GM19455 (cell line): ENCODE results near the gene NF1.
"Not testable (repeated sequence)": the region's sequence is repeated elsewhere in the genome, so short reads cannot be mapped to it uniquely, and the experiment has no call there.

Experiments
- ATAC-seq: cut with Tn5 transposase; IDR thresholded peaks from one replicate; pipeline ENCODE4 v1.9.1; 2021; ENCODE audit not compliant: unreplicated experiment

The NF1 gene

DNA sequence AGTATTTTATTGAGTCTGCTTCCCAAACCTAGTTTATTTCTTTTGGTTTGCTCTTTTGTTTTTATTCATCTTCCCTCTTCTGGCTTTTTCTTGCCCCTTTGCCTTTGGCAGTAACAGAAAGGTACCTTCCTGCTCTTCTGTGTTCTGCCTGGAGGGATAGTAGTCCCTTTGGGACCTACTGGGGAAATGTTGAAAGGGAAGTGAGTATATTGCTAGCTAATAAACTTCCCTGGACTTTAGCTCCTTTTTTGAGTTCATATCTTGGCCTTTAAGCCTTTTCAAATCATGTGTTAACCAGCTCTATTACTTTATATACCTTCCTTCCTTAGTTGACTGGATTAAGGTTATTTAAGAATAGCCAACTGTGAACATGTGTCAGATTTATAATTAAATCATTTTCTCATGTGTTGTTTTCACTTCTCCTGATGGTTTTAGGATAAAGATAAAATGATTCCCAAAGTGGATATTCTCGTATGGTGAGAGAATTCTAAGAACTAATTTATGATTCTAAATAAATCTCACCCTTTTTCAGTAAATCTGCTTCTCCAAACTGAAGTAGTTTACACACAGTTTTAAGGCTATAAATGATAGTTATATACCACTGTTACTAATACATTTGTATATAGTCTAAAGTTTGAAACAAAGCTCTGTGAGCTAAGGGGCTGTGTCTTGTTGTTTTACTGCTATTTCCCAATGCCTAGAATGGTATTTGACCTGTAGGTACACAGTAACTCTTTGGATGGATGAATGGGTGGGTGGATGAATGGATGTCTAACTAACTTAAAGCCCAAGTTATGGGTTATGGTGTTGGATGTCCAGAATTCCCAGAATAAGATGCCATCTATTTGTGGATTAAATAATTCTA lies 156.6 kb downstream of the NF1 start:
- no peak for ATAC-seq

DNA sequence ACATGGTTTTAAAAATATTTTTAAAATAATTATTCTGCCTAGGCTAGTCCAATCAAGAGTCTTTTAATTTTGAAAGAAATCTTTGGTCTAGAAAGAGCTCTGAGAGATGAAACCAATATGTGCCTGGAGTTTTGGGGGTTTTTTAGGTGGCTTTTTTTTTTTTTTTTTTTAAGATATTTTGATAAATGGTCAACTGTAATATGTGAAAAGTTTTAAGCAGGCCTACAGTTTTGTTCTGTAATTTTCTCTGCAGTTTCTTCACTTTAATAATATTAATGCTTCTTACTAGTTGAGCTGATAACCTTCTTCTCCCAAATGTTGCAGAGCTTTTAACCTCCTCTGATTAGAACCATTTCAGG lies 157.2 kb downstream of the NF1 start:
- no peak for ATAC-seq

DNA sequence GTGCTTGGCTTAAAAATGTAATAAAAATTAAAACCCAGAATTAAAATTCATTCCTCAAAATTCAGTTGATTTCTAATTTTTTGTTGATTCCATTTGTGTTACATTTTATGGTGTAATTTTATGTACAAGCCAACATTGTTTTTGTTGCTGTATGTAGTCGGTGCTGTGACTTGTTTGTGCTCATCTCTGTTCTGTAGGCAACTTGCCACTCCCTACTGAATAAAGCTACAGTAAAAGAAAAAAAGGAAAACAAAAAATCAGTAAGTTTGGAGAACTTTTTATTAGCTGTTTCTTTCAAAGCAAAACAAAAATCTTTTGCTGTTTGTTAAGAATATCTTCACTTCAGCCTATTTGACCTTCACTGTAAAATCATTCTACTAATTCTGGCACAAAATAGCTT lies 158.0 kb downstream of the NF1 start:
- no peak for ATAC-seq

DNA sequence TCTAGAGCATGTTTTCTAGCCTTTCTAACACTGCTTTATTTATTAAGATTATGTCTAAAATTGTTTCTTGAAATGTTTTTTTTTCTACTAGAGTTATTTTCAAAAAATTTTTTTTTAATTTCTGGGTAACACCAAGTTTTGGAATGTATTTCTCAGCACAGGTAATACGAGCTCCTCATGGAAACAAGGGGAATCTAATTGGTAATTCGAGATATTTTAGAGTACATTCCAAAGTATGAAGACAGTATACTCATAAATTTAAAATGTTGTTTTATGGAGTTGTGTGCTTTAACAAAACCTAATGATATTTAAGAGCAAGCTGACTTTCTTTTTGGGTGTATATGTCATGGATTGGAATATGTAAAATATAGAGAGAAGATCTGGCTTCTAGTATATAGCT lies 159.9 kb downstream of the NF1 start:
- no peak for ATAC-seq

DNA sequence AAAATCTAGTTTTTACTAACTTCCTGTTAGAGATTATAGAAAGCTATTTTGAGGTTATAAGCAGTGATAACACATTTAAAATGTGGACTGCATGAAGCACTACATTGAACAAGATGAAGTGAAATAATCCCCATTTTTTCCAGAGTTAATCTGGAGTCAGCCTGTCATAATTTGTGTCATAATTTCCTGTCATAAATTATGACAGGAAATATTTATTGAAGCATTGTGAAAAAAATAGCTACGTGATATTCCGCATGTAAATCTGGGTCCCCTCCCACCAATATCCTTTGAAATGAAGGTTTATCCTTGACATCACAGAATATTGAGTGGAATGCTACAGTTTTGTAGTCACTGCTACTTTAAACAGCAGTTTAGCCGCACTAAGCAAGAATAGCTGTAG lies 162.2 kb downstream of the NF1 start:
- no peak for ATAC-seq

DNA sequence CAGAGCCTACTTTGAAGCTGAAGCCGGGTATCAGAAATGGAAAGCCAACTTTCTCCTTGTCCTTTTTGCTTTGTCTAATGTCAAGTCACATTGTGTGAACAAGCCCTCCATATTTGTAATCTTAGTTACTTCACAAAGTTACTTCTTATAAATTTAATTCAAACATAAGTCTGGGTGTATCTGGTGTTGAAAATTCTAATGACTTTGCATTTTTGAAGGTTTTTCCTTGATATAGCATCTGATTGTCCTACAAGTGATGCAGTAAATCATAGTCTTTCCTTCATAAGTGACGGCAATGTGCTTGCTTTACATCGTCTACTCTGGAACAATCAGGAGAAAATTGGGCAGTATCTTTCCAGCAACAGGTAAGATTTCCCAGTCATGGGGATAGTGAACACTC lies 165.4 kb downstream of the NF1 start:
- no peak for ATAC-seq

DNA sequence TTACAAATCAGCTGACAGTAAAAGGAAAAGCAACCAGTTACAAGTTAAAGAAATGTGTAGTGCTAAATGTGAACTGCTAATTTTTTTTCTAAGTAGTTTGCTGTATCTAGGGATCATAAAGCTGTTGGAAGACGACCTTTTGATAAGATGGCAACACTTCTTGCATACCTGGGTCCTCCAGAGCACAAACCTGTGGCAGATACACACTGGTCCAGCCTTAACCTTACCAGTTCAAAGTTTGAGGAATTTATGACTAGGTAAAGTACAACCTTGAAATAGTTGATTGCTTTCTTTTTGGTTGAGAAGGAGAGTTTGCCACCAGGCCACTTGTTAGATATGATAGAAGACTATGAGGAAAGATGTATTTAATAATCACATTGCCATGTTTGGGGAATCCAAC lies 166.8 kb downstream of the NF1 start:
- ATAC-seq, result no peak

DNA sequence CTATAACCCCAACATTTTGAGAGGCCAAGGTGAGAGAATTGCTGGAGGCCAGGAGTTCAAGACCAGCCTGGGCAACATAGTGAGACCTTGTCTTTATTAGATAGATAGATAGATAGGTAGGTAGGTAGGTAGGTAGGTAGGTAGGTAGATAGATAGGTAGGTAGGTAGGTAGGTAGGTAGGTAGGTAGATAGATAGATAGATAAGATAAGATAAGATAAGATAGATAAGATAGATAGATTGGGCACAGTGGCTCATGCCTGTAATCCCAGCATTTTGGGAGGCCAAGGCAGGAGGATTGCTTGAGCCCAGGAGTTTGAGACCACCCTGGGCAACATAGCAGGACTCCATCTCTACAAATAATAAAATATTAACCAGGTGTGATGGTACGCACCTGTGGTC lies 168.1 kb downstream of the NF1 start:
- not testable (repeated sequence) for ATAC-seq

DNA sequence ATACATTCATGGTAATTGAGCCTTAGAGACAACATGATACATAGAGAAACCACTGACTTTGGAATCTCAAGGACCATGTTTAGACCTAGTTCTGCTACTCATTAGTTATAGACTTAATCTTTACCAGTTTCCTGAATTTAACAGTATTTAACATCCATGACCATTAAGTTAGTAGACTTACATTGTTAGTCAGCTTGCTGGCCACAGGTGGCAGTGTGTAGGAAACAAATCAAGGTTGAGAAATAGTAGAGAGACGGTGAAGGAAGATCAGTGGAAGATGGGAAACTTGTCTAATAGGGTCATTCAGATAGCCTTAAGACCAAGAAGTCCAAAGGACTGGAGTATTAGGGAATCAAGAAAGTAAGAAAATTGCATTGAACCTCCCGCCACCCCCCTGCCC lies 171.3 kb downstream of the NF1 start:
- no peak for ATAC-seq

DNA sequence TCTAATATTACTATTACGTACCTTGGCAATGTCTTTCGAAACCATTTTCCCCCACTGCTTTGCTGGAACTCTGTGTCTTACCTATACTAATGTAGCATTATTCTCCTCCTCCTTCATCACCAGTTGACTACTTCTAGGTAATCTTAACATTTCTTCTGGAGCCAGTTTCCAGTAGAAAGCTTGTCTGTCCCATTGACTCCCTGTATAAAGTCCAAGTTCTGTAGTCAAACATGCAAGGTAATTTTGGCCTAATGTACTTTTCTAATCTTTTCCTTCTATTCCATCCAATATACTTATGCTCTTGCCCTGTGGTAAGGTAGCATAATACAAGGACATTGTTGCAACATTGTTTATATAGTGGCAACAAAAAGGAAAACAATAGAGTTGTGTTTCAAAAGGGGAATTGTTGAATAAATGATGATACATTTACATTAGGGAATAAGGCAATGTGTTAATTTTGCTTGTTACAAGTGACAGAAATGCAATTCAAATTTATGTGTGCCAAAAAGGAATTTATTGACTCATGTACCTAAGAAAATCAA lies 174.3 kb downstream of the NF1 start:
- ATAC-seq, result no peak

DNA sequence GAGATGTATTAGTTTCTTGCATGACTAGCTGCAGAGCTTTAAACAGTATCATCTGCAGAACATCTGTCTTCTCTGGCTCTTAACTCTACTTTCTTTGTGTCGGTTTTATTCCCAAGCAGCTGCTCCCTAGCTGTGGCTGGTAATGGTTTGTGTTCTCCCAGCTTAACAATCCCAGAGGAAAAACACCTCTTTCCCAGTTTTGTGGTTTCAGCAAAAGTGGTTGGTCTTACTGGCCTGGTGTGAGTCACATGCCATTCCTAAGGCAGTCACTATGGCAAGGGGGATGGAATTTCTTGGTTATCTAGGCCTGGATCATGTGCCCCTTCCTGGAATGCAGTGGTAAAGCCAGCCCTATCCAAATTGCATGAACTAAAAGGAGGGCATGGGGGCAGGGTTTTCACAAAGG lies 174.8 kb downstream of the NF1 start:
- ATAC-seq, result no peak

DNA sequence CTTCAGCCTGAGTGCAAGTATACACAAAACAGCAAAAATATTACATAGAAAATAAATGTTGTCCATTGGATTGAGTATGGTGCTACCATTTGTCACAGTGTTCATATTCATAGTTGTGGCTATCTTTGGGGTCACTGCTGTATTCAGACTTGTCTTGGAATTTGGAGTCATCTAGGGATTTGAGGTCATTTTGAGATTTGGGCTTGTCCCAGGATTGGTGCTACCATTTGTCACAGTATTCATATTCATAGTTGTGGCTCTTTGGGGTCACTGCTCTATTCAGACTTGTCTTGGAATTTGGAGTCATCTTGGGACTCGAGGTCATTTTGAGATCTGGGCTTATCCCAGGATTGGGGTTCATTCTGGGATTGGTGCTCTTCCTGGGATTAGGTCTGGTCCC lies 177.5 kb downstream of the NF1 start:
- ATAC-seq, result no peak

DNA sequence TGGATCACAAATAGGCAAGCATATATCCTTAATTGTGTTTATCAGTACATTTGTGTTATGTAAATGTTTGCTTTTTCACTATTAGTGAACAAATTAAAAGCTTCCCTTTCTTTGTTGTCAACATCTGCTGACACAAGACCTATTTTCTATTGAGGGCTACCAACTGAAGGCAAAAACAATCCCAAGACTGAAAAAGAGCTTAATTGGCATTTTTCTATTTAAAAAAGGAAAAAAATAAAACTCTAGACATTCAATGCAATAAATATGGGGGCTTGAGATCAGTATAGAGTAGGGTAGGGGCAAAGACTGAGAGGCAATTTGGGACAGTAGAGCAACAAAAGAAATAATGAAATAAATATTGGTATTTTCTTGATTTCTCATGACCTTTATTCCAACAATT lies 178.0 kb downstream of the NF1 start:
- no peak for ATAC-seq

DNA sequence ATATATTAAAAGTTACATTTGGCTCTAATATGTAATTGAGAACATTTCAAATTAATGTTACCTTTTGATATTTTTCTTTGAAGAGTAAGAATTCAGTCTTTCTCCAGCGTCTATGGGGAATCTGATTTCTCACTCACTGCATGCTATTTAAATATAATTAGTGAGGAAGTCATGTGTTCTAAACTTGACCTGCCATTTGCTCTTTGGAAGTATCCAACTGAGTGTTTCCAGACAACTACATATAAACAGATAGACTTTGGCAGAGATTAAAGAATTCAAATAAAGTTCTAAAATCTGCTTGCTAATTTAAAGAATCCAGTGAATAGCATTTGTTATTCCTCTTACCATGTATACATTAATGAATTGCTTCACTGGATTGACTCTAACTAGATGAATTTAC lies 178.7 kb downstream of the NF1 start:
- no peak for ATAC-seq

DNA sequence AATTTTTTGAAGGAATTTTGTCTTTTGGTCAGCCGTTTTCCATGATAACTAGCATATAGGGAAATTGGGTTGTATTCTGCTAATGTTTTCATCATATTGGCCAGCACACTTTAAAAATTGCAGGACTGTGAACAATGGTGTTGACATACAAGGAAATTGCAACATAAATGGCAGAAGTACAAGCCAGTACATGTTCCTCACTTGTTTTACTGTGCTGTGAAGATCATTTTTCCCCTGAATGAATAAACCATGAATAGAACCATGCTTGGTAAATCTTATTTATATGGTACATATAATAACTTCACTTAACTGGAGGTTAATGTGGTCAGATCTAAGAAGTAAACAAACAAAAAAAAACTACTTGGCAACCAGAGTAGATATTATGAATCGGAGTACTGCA lies 179.5 kb downstream of the NF1 start:
- ATAC-seq, result no peak

DNA sequence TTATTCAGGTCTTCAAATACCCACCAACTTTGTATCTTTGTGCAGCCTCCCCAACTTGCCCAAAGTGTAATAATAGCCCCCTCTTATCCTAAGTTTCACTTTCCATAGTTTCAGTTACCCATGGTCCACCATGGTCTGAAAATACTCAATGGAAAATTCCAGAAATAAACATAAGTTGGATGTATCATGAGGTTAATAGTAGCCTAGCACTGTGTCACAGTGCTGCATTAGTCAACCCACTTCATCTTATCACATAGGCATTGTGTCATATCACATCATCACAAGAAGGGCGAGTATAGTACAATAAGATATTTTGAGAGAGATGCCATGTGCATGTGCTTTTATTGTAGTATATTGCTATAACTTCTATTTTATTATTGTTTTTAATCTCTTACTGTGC lies 180.3 kb downstream of the NF1 start:
- no peak for ATAC-seq

DNA sequence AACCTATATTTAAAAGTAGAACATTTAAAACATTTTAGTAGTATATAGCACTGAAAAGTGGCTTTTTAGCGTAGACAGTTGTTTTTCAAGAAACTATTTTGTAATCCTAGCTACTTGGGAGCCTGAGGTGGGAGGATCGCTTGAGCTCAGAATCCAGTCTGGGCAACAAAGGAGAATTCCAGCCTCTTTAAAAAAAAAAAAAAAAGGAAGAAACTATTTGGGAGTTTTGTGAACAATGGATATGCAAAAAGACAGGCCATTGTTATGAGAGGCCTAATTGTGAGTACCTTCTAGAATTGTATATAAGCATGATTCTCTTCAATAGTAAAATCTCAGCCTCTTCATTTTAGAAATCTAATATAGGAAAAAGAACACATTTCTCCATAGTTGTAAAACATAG lies 184.6 kb downstream of the NF1 start:
- no peak for ATAC-seq

DNA sequence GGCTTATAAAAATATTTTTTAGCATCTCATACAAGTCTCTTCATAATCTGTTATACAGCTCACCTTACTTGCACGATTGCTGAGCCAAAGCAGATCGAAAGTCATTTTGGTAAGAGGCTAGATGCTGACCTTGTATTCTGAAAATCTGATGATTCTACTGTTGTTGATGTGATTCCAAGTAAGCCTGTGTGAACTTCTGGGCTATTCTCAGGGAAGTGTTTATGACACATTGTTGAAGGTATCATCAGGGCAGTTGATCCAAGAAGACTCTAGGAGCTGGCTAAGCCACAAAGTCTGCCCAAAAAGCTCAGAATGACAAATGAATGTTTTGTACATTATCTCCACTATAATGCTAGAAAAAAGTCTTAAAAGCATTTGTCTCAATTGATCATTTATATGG lies 186.3 kb downstream of the NF1 start:
- no peak for ATAC-seq

DNA sequence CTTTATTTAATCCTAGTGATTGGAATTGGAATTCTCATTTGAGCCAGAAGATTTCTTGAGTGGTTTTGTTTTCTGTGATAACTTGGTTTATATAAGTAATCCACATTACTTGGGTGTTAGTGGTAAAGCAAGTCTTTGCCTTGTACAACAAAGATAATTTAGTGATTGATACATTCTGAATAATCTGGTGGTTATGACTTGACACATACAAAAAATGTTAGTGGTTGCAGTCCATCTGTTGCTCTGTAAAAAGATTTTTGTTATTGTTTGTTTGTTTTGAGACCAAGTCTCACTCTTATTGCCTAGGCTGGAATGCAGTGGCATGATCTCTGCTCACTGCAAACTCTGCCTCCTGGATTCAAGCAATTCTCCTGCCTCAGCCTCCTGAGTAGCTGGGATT lies 189.1 kb downstream of the NF1 start:
- ATAC-seq, result no peak

DNA sequence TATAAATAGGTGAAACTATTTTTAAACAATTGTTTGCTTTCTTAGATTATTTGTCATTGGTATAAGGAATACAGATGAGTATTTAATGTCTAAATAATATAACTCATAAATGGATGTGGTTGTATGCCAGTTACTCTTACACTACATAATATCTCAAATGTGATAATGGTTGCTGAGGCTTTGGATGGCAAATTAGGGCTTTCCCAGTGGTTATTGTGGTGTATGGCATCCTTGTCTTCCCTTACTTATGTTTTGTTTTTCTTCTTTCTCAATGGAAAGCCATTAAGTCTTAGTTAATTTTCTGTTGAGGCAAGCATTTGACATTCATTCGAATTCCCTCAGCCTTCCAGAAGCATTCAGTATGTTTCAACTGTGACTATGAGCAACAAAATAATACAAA lies 191.8 kb downstream of the NF1 start:
- ATAC-seq, result no peak

DNA sequence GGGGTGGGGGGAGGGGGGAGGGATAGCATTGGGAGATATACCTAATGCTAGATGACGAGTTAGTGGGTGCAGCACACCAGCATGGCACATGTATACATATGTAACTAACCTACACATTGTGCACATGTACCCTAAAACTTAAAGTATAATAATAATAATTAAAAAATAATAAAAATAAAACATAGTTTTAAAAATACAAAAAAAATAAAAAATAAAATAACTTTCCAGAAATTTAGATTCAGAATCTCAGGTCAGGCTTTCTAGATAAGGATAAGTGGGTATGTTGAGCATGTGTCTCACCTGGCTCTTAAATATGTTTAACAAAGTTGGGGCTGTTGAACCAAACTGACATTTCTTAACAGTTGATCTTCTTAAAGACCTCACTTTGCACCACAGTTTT lies 193.2 kb downstream of the NF1 start:
- ATAC-seq, result not testable (repeated sequence)

DNA sequence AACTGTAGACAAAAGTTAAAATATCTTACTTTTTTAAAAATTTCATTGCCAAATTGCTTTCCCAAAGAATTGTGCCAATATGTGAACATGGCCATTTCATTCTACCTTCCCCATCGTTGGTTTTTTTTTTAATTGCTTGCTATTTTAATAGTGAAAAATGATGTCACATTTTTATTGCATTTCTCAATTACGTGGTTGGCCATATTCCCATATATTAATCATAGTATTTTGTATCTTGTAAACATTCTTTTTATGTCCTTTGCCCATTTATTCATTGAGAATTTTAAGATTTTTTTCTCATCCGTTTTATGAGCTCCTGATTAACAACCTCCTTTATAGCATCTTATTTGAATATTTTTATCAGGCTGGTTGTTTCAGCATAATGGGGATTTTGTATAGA lies 195.0 kb downstream of the NF1 start:
- no peak for ATAC-seq

DNA sequence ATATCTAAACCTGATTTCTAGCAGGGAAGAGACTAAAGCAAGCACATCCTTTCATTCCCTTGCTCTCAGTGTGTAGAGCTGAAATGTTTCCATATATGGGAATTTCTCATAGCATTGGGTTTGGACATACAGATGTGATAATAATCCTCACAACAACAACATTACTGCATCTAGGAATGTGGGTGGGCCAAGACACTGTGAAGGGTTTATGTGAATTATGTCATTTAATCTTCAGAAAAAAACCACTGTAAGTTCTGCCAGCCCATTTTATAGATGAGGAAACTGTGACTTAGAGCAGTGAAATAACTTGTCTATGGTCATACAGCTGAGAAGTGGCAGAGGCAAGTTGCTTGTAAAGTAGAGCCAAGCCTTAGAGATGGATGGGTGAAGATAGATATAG lies 197.0 kb downstream of the NF1 start:
- ATAC-seq, result no peak
